D721Med (cell line): ENCODE results near the gene CTNNA2.

Source experiments
- DNase-seq: peaks from one replicate; pipeline ENCODE4 v3.0.0; 2011; ENCODE audit warnings: low spot score; ENCODE audit not compliant: insufficient read length
- FAIRE-seq: peaks from 2 replicates; lab custom pipeline; 2011; peaks lifted over from hg19 to GRCh38; lab: Jason Lieb, UNC
- CTCF ChIP-seq: IDR thresholded peaks from 2 replicates; pipeline ENCODE4 v1.5.1; 2012; ENCODE audit warnings: mild to moderate bottlenecking, control low read depth; ENCODE audit not compliant: insufficient read depth; ENCODE audit errors: missing control alignments

The CTNNA2 gene

GRCh38 chr2:80222644-80223043 is 709.8 kb downstream of the CTNNA2 start:
- no peak for TF ChIP-seq CTCF
- FAIRE-seq (no peak), DNase-seq (no peak)

DNA sequence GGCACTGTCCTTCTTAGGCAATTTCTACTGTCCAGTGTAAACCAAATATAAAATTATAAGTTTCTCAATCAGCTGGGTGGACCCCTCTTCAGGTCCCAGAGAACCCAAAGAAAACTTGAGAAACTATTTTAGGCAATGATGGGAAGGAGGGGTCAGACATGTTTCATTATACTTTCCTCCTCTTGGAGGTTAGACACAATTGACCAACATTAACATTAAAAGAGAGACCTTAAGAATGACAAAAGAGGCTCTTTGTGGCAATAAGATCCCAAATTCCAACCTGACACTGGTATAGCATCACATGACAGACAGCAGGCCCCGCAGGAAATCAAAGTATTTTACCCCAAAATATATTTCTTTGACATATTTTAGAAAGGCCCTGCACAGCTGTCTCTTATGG is 718.6 kb downstream of the CTNNA2 start:
- FAIRE-seq: no peak
- no peak for DNase-seq
- TF ChIP-seq CTCF: no peak

DNA sequence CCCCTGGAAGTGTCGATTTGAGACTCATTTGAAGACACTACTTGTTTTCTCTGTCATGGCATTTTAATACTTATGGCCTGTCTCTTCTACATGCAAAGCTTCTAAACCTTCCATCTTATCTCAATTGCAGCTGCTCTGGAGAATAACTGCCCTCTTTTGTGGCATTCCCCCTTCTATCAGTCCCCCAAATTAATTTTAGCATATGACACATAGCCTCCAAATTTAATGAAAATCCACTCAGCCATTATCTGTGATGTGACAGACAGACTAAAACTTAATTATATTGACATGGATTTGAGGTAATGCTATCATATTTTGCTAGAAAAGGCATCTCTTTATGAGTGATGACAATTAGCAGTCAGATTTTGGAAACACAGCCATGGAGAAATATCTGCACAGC is 720.5 kb downstream of the CTNNA2 start:
- TF ChIP-seq CTCF: no peak
- FAIRE-seq (no peak), DNase-seq (no peak)

DNA sequence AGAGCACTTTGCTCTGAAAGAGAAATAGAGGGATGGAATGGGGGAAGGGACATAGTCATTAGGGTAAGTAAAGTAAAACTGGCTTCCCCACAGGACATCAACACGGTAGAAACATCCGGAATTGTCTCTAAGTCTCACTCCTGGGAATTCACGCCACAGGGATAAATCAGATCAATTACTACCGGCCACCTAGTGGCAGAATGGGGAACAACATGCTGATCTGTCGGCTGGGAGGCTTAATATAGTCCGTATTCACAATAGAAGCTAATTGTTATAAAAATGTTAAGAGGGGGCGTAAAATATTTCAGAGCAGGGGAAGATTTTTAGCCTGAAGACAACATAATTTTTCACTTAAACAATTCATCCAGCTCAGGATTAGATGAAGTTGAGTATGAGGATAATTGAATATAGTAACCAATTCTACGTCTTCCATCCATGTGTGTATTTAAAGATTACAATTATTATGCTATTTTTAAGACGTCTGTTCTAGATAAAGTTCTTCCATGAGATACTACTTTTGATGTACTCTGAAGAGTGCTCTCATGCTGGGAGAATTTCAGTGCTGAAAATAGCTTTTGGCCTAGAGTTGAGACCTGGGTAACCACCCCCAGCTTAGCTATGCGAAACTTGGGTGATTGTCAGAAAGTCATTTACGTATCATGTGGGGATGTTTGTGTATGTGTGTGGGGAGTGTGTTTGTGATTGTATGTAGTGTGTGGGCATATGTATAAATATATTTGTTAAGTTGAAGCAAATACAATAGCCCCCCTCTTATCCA is 726.0 kb downstream of the CTNNA2 start:
- TF ChIP-seq CTCF: peak; percentile 66
- DNase-seq (no peak), FAIRE-seq (peak; percentile 74)

- FAIRE-seq: no peak
- TF ChIP-seq CTCF: no peak
- DNase-seq: no peak
Measured at GRCh38 chr2:80242355-80242910, 729.6 kb downstream of the CTNNA2 start.

DNA sequence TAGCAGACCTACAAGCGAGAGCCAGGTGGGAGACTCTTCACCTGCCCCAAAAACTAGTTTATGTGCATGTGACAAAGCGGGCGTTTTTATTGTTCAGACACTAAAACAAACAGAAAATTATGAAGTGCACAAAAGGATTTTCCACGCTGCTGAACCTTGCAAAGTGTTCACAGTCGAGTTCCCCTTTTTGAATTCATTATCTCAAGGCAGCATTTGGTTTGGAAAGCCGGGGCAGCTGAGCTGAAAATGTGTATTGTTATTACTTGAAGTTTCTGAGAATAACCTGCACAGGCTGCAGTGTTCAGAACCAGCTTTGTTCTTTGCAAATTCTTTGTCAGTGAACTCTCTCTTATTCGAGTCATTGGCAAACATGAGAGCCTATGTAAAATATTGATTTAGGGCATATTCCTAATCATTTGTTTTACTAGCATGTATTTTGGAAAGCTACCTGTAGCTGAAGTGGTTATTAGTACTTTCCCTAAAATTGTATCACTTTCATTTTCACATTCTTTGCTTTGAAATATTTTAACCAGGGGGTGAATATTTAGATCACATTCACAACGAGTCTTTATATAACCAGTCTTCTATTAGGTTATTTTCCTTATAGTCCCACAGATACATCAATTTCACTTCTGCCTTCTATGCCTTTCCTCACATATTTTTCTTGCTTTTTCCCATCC is 732.2 kb downstream of the CTNNA2 start:
- DNase-seq (no peak), FAIRE-seq (no peak)

More for the DNA sequence above, 732.2 kb downstream of the CTNNA2 start:
- no peak for TF ChIP-seq CTCF
